ENCODE data around the gene LENG8. TPM values are rescaled to one million over a fixed set of nuclear protein-coding genes. Genes with fewer than 3 reads are reported as not detected.

LENG8 gene
- total and polyA plus RNA-seq, 2 of the 13 experiments (the other 11 are each of a cell fraction or from before 2014, with no cell fraction given), result 14.3 to 41.9 TPM

DNA sequence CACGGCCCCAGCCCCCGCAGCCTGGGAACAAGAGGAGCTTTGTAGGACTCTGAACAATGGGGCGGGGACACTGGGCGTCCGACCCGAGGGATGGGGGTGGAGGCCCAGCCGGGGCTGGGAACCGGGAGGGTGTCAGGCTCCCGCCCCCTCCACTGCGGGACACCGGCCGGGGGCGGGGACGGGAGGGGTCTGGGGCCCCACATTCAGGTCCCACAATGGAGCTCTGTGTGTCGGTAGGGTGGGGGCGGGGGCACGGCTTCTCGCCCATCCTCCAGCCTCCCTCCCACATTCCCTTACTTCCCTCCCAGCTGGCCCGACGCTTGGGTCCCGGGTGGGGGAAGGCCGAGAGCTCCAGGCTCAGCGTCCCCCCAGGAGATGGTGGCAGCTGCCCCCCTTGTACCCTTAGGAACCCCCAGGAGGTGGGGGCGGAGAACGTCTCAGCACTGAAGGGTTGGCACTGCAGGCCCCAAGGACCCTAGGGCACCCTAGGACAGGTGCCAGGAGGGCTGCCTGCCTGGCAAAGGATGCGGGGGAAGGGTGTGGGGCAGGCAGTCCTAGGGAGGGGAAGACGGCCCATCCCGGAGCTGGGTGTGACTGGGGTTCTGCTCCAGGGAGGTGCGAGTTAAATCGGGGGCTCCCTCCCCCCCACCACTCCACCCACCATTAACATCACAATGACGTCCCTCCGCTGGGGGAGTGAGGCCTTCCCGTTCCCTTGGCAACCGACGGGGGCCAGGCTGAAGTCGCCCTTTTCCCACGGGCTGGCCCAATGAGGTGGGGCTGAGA lies 28.4 kb upstream of the LENG8 start (continued):
- no peak for TF ChIP-seq ZFP62 (CRISPR knock-in tag; IDR thresholded peaks at IDR 0.05)
- TF ChIP-seq ZBTB1 (CRISPR knock-in tag; IDR thresholded peaks at IDR 0.05; ENCODE audit: borderline replicate concordance), result no peak
- TF ChIP-seq MBNL3 (CRISPR knock-in tag; conservative IDR thresholded peaks at IDR 0.05), result no peak
- no peak for TF ChIP-seq MEF2D (CRISPR knock-in tag; IDR thresholded peaks at IDR 0.05)
- peak; percentile 55; the same call in 1 of the 2 replicates for TF ChIP-seq NCOA2 (CRISPR knock-in tag; IDR thresholded peaks at IDR 0.05)
- no peak for TF ChIP-seq SAFB2 (CRISPR knock-in tag; IDR thresholded peaks at IDR 0.05; ENCODE audit: borderline replicate concordance, low read depth)
- TF ChIP-seq AGO1 (IDR thresholded peaks at IDR 0.05; ENCODE audit: low read depth, low read length, poor library complexity, severe bottlenecking), result no peak
- TF ChIP-seq, protein P1, sequence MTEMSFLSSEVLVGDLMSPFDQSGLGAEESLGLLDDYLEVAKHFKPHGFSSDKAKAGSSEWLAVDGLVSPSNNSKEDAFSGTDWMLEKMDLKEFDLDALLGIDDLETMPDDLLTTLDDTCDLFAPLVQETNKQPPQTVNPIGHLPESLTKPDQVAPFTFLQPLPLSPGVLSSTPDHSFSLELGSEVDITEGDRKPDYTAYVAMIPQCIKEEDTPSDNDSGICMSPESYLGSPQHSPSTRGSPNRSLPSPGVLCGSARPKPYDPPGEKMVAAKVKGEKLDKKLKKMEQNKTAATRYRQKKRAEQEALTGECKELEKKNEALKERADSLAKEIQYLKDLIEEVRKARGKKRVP (CRISPR knock-in tag; IDR thresholded peaks at IDR 0.05), result no peak
- no peak for TF ChIP-seq ZSCAN31 (CRISPR knock-in tag; IDR thresholded peaks at IDR 0.05; ENCODE audit: low read depth)
- no peak for TF ChIP-seq ZNF772 (CRISPR knock-in tag; IDR thresholded peaks at IDR 0.05)
- TF ChIP-seq ZNF891 (CRISPR knock-in tag; IDR thresholded peaks at IDR 0.05), result no peak
- TF ChIP-seq ZNF589 (CRISPR knock-in tag; conservative IDR thresholded peaks at IDR 0.05), result no peak
- TF ChIP-seq ZNF274 (CRISPR knock-in tag; IDR thresholded peaks at IDR 0.05), result no peak
- no peak for TF ChIP-seq ETV5 (CRISPR knock-in tag; IDR thresholded peaks at IDR 0.05; ENCODE audit: borderline replicate concordance)
- TF ChIP-seq ZNF678 (CRISPR knock-in tag; IDR thresholded peaks at IDR 0.05), result no peak
- TF ChIP-seq ZBTB8A (CRISPR knock-in tag; IDR thresholded peaks at IDR 0.05; ENCODE audit: borderline replicate concordance, low read depth), result no peak
- TF ChIP-seq MAFG (CRISPR knock-in tag; IDR thresholded peaks at IDR 0.05), result no peak
- peak; percentile 60 for TF ChIP-seq HMG20A (CRISPR knock-in tag; IDR thresholded peaks at IDR 0.05; ENCODE audit: borderline replicate concordance)
- no peak for TF ChIP-seq ELK4 (CRISPR knock-in tag; IDR thresholded peaks at IDR 0.05; ENCODE audit: borderline replicate concordance)
- TF ChIP-seq, protein P2, sequence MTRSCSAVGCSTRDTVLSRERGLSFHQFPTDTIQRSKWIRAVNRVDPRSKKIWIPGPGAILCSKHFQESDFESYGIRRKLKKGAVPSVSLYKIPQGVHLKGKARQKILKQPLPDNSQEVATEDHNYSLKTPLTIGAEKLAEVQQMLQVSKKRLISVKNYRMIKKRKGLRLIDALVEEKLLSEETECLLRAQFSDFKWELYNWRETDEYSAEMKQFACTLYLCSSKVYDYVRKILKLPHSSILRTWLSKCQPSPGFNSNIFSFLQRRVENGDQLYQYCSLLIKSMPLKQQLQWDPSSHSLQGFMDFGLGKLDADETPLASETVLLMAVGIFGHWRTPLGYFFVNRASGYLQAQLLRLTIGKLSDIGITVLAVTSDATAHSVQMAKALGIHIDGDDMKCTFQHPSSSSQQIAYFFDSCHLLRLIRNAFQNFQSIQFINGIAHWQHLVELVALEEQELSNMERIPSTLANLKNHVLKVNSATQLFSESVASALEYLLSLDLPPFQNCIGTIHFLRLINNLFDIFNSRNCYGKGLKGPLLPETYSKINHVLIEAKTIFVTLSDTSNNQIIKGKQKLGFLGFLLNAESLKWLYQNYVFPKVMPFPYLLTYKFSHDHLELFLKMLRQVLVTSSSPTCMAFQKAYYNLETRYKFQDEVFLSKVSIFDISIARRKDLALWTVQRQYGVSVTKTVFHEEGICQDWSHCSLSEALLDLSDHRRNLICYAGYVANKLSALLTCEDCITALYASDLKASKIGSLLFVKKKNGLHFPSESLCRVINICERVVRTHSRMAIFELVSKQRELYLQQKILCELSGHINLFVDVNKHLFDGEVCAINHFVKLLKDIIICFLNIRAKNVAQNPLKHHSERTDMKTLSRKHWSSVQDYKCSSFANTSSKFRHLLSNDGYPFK (CRISPR knock-in tag; IDR thresholded peaks at IDR 0.05; ENCODE audit: borderline replicate concordance), result no peak

Data from HepG2 (cell line).